ENCODE data around the gene ATP5ME. TPM values are rescaled to one million over a fixed set of nuclear protein-coding genes. Genes with fewer than 3 reads are reported as not detected.

The ATP5ME gene
- total RNA-seq, 1 donor from 2014 or later = 230 TPM

DNA sequence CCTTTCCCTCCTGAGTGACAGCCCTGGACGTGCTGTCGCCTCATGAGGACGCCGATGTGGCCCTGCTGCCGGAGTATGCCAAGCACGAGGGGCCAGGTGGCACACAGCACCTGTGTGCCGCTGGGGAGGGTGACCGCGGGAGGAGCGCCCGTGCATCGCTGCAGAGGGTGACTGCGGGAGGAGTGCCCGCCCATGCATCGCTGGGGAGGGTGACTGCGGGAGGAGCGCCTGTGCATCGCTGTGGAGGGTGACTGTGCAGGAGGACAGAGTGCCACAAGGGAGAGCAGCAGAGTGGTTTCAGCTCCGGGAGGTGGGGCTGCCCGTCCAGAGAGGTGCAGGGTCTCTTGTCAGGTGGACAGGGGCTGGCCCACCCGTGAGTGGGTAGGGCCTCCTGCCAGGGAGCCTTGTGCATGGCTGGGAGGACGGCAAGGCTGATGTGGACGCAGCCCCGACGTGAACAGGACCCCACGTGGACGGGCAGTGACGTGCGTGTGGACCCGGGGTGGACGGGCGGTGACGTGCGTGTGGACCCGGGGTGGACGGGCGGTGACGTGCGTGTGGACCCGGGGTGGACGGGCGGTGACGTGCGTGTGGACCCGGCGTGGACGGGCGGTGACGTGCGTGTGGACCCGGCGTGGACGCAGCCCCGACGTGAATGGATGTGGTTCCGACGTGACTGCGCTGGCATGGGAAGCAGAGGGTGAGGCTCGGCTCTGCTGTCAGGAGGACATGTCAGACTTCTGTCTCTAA is 46.2 kb upstream of the ATP5ME start:
- peaks cover 4% of the 10 kb centered on the region for H3K36me3 Mint-ChIP-seq (ENCODE audit: unreplicated experiment)
- TF ChIP-seq, protein P1, sequence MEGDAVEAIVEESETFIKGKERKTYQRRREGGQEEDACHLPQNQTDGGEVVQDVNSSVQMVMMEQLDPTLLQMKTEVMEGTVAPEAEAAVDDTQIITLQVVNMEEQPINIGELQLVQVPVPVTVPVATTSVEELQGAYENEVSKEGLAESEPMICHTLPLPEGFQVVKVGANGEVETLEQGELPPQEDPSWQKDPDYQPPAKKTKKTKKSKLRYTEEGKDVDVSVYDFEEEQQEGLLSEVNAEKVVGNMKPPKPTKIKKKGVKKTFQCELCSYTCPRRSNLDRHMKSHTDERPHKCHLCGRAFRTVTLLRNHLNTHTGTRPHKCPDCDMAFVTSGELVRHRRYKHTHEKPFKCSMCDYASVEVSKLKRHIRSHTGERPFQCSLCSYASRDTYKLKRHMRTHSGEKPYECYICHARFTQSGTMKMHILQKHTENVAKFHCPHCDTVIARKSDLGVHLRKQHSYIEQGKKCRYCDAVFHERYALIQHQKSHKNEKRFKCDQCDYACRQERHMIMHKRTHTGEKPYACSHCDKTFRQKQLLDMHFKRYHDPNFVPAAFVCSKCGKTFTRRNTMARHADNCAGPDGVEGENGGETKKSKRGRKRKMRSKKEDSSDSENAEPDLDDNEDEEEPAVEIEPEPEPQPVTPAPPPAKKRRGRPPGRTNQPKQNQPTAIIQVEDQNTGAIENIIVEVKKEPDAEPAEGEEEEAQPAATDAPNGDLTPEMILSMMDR (IDR thresholded peaks at IDR 0.05; ENCODE audit: partially characterized antibody, unreplicated experiment) = no peak
- no peak overlapping the region for H3K27ac Mint-ChIP-seq (ENCODE audit: unreplicated experiment)
- peaks cover 25% of the 10 kb centered on the region for H3K9me3 Mint-ChIP-seq (ENCODE audit: unreplicated experiment)
- peaks cover 18% of the 10 kb centered on the region for H3K27me3 Mint-ChIP-seq (ENCODE audit: unreplicated experiment)
- no peak for DNase-seq
- H3K4me3 Mint-ChIP-seq (ENCODE audit: unreplicated experiment) = no peak overlapping the region
- peaks cover 12% of the 10 kb centered on the region for H3K4me1 Mint-ChIP-seq (ENCODE audit: low read depth, unreplicated experiment)

DNA sequence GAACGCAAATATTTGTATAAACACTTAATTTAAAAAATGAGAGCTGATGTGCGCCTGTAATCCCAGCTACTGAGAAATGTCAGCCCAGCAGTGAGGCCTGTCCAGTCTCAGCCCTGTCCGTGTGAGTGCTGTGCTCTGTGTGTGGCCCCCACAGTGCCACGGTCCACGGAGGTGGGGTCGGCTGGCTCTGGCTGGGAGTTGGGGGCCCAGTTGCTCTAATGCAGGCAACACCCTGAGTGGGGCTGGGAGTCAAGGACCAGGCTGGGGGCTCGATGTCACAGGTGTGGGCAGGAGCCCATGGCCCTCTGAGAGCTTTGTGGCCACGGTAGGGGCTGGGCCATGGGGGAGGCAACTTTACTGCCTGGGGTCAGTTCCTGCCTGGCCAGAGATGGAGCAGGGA is 44.4 kb upstream of the ATP5ME start:
- TF ChIP-seq, protein P1 (IDR thresholded peaks at IDR 0.05; ENCODE audit: partially characterized antibody, unreplicated experiment) = no peak
- DNase-seq = no peak
- Mint-ChIP-seq H3K27me3 (ENCODE audit: unreplicated experiment) (peaks cover 18% of the 10 kb centered on the region), H3K27ac (ENCODE audit: unreplicated experiment) (no peak overlapping the region), H3K36me3 (ENCODE audit: unreplicated experiment) (peaks cover 4% of the 10 kb centered on the region), H3K9me3 (ENCODE audit: unreplicated experiment) (peaks cover 19% of the 10 kb centered on the region), H3K4me1 (ENCODE audit: low read depth, unreplicated experiment) (peaks cover 7% of the 10 kb centered on the region), H3K4me3 (ENCODE audit: unreplicated experiment) (no peak overlapping the region)

DNA sequence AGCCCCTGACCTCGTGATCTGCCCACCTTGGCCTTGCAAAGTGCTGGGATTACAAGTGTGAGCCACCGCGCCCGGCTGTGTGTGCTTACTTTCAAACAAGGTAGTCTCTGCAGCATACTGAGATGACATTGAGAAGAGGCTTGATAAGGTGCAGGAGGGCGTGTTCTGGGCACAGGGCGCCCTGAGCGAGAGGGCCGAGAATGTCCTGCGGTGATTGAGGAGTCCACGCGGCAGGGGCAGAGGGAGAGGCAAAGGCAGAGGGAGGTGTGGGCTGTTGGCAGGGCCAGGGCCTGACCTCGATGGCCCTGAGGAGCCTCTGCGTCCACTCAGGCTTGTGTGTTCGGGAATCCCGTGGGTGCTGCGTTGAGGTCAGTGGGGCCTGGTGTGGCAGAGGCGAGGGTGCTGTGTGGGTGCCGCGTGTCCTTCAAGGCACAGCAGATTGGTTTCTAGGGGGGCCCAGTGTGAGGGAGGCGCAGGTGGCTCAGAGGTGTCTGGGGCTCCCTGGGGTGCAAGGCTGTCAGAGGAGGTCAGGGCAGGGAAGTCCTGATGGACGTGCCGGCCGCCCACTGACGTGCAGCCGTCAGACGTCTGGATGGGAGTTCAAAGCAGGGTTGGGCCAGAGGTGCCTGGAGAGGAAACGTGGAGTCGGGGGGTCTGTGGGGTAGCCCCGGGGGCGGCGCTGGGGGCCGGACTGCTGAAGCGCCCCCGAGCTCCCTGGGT is 43.7 kb upstream of the ATP5ME start:
- peaks cover 13% of the 10 kb centered on the region for H3K9me3 Mint-ChIP-seq (ENCODE audit: unreplicated experiment)
- H3K4me1 Mint-ChIP-seq (ENCODE audit: low read depth, unreplicated experiment) = peaks cover 7% of the 10 kb centered on the region
- peak overlapping the region; percentile 56 for H3K27ac Mint-ChIP-seq (ENCODE audit: unreplicated experiment)
- H3K36me3 Mint-ChIP-seq (ENCODE audit: unreplicated experiment) = peaks cover 4% of the 10 kb centered on the region
- H3K4me3 Mint-ChIP-seq (ENCODE audit: unreplicated experiment) = peak overlapping the region; percentile 26
- DNase-seq = no peak
- TF ChIP-seq, protein P1 (IDR thresholded peaks at IDR 0.05; ENCODE audit: partially characterized antibody, unreplicated experiment) = no peak
- peaks cover 16% of the 10 kb centered on the region for H3K27me3 Mint-ChIP-seq (ENCODE audit: unreplicated experiment)

DNA sequence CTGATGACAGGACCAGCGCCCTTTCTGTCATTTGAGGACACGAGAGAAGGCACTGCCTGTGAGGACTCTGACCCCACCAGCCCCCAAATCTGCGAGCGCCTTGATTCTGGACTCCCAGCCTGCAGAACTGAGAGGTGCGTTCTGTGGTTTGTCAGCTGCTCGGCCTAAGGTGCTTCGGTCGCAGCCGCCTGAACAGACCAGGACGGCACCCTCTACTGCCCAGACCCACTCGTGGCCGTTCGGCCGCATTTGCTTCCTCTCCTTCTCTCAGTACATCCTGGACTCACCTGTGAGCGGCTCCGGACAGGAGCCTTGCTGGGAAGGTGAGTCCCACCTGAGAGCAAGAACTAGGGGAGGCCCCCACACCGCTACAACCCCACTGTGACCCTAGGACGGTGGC is 40.0 kb upstream of the ATP5ME start:
- TF ChIP-seq, protein P1 (IDR thresholded peaks at IDR 0.05; ENCODE audit: partially characterized antibody, unreplicated experiment) = no peak
- H3K9me3 Mint-ChIP-seq (ENCODE audit: unreplicated experiment) = peaks cover 11% of the 10 kb centered on the region
- no peak overlapping the region for H3K27ac Mint-ChIP-seq (ENCODE audit: unreplicated experiment)
- no peak overlapping the region for H3K4me3 Mint-ChIP-seq (ENCODE audit: unreplicated experiment)
- peaks cover 4% of the 10 kb centered on the region for H3K27me3 Mint-ChIP-seq (ENCODE audit: unreplicated experiment)
- H3K4me1 Mint-ChIP-seq (ENCODE audit: low read depth, unreplicated experiment) = peaks cover 10% of the 10 kb centered on the region
- no peak for DNase-seq
- peaks cover 7% of the 10 kb centered on the region for H3K36me3 Mint-ChIP-seq (ENCODE audit: unreplicated experiment)

Data from glutamatergic neuron (in vitro differentiated cells).